Raji (cell line): ENCODE data around the gene GDPGP1.

Experiments
- POLR2A ChIP-seq: IDR thresholded peaks from 2 replicates; pipeline ENCODE4 v1.6.1; 2011; ENCODE audit warnings: low read depth, low read length, control low read depth; ENCODE audit not compliant: insufficient read depth

Gene GDPGP1

GRCh38 chr15:90294601-90295269 lies 60.7 kb downstream of the GDPGP1 start:
- TF ChIP-seq POLR2A = no peak

GRCh38 chr15:90295270-90295648 lies 61.2 kb downstream of the GDPGP1 start:
- TF ChIP-seq POLR2A = no peak
